Measurements from ENCODE around the gene RPS26. TPM values are rescaled to one million over a fixed set of nuclear protein-coding genes. Genes with fewer than 3 reads are reported as not detected.
A peak's percentile ranks its signal among the peaks of the same experiment; 100 is the strongest.

Gene RPS26
- total and polyA plus RNA-seq, 2 of the 13 experiments (the other 11 are each of a cell fraction or from before 2014, with no cell fraction given): 150 to 421 TPM

GRCh38 chr12:55996715-55997534 lies 44.8 kb upstream of the RPS26 start, which contains the start of gene SUOX (continued):
- TF ChIP-seq BATF2 (CRISPR knock-in tag; IDR thresholded peaks at IDR 0.05) (no peak), ZFY (CRISPR knock-in tag; IDR thresholded peaks at IDR 0.05) (peak; percentile 33; the same call in 1 of the 2 replicates), ZNF598 (CRISPR knock-in tag; IDR thresholded peaks at IDR 0.05; ENCODE audit: borderline replicate concordance) (peak; percentile 48; the same call in 1 of the 2 replicates), ISX (CRISPR knock-in tag; conservative IDR thresholded peaks at IDR 0.05) (no peak), ZNF275 (CRISPR knock-in tag; IDR thresholded peaks at IDR 0.05; ENCODE audit: borderline replicate concordance) (0 out of 2 replicates have a peak, but pooled peaks have one; percentile 72), ZNF256 (CRISPR knock-in tag; conservative IDR thresholded peaks at IDR 0.05) (0 out of 2 replicates have a peak, but pooled peaks have one; percentile 23), SRSF9 (IDR thresholded peaks at IDR 0.05; ENCODE audit: borderline replicate concordance, insufficient read depth, low read depth, low read length, poor library complexity, severe bottlenecking) (no peak), MAX (IDR thresholded peaks at IDR 0.05) (peak; percentile 31; the same call in 1 of the 2 replicates), ZNF414 (CRISPR knock-in tag; IDR thresholded peaks at IDR 0.05) (0 out of 2 replicates have a peak, but pooled peaks have one; percentile 18), JARID2 (CRISPR knock-in tag; IDR thresholded peaks at IDR 0.05; ENCODE audit: insufficient replicate concordance) (no peak), RAD51 (IDR thresholded peaks at IDR 0.05; ENCODE audit: borderline replicate concordance) (no peak), ADNP (CRISPR knock-in tag; IDR thresholded peaks at IDR 0.05) (no peak), ARNT2 (CRISPR knock-in tag; IDR thresholded peaks at IDR 0.05; ENCODE audit: low read depth) (peak; percentile 73; the same call in 1 of the 2 replicates), SPEN (CRISPR knock-in tag; IDR thresholded peaks at IDR 0.05; ENCODE audit: low read depth) (no peak), HOXA7 (CRISPR knock-in tag; IDR thresholded peaks at IDR 0.05) (no peak), NCOA2 (CRISPR knock-in tag; IDR thresholded peaks at IDR 0.05) (0 out of 2 replicates have a peak, but pooled peaks have one; percentile 25), HMG20A (CRISPR knock-in tag; IDR thresholded peaks at IDR 0.05; ENCODE audit: borderline replicate concordance) (no peak), ISL2 (CRISPR knock-in tag; IDR thresholded peaks at IDR 0.05) (no peak), KDM4B (CRISPR knock-in tag; IDR thresholded peaks at IDR 0.05) (no peak), ZNF644 (CRISPR knock-in tag; IDR thresholded peaks at IDR 0.05; ENCODE audit: low read depth) (no peak), BRF2 (CRISPR knock-in tag; IDR thresholded peaks at IDR 0.05) (peak; percentile 63; the same call in 1 of the 2 replicates), ZSCAN5A (CRISPR knock-in tag; IDR thresholded peaks at IDR 0.05; ENCODE audit: borderline replicate concordance) (0 out of 2 replicates have a peak, but pooled peaks have one; percentile 18), ZNF484 (CRISPR knock-in tag; IDR thresholded peaks at IDR 0.05; ENCODE audit: borderline replicate concordance, low read depth) (no peak), ZNF33A (CRISPR knock-in tag; IDR thresholded peaks at IDR 0.05; ENCODE audit: borderline replicate concordance) (no peak)
